AG20443 (cell line): ENCODE measurements around the gene GIT1.

Source experiments
- DNase-seq: peaks from one replicate; pipeline ENCODE4 v3.0.0; 2012; ENCODE audit warnings: low spot score, mixed read lengths

The GIT1 gene

DNA sequence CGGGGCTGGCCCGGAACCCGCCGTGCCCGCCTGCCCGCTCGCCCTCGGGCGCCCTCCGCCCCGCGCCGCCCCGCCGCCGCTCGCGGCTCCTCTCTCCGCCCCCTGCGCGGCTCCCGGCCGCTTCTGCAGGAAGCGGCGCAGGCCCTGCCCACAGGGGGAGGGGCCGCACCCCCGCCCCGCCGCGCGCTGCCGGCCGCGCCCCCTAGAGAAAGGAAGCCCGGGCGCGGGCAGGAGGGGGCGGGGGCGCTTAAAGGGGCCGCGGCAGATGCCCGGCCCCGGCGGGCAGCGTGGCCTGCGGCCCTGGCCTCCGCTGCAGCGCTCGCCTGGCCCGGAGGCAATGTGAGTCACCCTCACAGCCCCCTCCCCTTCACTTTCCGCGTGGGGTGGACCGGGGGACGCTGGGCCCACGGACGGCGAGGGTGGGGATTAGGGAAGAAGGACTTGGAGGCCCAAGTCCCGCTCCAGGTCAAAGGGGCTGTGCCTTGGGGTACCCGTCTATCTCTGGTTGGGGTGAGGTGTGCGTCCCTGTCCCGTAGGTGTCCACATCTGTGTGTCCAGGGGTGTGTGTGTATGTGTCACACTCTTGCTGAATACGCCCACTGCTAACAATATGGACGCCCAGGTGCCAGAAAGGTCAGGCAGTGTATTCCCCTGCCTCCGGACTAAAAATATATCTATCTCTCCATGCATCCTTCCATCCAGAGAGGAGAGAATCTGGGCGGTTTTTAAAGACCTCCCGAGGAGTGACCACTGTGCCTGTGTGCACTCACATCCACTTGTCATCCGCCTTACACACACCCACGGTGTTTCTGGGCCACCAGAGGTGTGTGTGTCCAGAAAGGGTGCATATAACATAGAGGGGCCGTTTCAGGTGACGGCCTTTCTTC, at the start of gene GIT1:
GIT1 (minus strand) TSS at position 125 of the 887 bp plus-strand sequence. CDS start 270 bp downstream, outside the sequence.
- DNase-seq = peak; percentile 98

DNA sequence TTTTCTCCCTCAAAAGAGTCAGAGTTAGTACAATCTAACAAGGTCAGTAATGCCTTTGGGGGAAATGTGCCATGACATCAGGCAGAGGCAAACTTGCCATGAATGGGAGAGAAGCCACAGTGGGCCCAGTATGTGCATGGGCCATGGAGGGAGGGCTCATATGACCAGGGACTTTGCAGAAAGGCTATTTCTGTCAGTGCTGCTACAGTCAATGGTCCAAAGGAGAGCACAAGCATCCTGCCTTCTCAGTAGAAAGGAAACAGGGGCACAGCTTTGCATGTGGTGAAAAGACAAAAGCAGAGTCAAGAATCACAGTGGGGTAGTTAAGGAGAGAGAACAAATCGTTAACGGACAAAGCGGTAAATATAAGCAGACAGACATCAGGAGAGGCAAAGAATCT, 44.4 kb upstream of the GIT1 start:
- DNase-seq = no peak

DNA sequence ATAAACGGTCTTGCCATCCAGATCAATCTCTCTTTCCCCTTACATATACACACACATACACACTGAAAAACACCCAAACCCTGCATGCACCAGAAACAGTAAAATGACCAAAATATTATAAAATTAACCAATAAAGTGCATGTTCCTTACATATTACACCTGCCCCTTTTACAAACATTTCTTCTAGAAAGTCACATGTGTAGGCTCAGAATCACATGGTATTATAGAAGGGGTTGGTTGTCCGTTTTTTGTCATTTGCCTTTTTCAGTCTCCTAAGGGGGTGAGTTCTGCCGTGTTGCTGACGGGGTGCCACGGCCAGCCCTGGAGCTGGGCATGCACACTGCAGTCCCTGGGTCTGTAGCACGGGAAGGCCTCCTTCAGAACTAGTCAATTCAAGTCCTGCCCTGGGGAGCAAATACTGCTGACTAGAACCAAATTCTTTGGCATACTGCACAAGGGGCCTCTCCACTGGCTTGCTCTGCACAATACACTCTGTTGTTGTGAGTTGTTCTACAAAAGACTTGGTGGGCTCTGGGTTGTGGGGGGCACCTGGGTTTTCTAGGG, 41.3 kb upstream of the GIT1 start:
- no peak for DNase-seq

DNA sequence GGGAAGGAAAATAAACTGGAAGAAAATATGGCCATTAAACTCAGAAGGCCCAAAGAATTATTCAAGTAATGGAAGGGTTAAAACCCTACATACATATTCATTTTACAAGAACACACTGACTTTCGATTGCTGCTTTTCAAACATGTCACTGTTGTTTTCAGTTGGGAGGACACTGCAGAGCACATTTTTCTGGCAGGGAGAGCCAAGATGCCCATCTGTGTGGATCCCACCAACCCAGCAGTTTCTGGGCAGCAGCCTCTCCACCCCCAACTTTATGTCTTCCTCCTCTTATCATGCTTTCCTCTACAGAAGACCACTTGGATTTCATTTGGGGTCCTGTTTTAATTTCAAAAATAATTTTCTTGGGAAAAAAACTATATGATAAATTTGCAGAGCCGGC, 40.4 kb upstream of the GIT1 start:
- no peak for DNase-seq

- DNase-seq = no peak
These were observed 39.2 kb upstream of the GIT1 start for GRCh38 chr17:29628644-29629043.

DNA sequence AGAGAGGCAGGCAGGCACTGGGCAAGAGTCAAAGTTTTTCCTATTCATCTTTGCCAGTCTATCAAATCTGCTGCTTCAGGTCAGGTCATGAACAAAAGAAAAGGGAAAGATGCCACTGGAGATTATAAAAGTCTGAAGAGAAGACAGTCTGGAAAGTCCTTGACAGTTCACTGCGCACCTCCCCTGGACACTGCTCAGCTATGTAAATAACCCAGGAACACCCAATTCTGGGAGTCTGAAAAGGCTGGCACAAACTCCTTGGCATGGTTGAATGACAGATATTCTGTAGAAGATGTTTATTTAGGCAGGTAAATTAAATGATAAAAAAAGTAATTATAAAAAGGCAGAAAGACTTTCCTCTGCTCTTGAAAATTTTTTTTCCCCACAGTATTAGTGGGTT, 38.5 kb upstream of the GIT1 start:
- DNase-seq = no peak

DNA sequence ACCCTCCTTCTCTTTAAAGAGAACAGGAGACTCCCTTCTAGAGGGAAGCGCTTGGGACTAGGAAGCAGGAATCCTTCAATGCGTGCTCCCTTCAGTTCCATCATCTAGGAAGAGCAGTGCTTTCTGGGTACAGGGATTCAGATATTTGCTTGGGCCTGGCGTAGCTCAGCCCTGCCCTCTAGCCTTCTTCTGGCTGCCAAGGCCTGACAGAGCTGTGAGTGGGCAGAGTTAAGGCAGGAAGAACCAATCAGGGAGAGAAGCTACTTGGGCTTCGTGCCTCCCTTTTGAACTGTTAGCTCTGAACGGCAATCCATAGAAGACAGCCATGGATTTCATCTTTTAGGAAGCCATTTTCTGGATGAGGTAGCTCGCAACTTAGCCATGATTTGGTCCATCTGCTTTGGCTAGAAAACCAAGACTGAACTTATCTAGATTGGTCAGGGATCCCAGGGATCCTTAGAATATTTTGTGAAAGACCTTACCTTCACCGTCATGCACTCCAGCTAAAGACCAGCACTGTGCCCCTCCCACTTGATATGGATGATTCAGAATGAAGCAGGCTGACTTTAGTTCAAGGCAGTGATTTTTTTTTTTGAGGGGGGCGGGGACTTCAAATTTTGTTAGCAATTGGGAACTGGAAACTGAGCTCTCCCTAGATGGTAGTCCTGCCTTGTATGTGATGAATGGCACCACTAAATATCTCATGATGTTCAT, 35.7 kb upstream of the GIT1 start:
- peak; percentile 79 for DNase-seq

- DNase-seq = no peak
These were observed 35.1 kb upstream of the GIT1 start for GRCh38 chr17:29624586-29624985.

GRCh38 chr17:29623283-29623647, 33.8 kb upstream of the GIT1 start:
- no peak for DNase-seq

DNA sequence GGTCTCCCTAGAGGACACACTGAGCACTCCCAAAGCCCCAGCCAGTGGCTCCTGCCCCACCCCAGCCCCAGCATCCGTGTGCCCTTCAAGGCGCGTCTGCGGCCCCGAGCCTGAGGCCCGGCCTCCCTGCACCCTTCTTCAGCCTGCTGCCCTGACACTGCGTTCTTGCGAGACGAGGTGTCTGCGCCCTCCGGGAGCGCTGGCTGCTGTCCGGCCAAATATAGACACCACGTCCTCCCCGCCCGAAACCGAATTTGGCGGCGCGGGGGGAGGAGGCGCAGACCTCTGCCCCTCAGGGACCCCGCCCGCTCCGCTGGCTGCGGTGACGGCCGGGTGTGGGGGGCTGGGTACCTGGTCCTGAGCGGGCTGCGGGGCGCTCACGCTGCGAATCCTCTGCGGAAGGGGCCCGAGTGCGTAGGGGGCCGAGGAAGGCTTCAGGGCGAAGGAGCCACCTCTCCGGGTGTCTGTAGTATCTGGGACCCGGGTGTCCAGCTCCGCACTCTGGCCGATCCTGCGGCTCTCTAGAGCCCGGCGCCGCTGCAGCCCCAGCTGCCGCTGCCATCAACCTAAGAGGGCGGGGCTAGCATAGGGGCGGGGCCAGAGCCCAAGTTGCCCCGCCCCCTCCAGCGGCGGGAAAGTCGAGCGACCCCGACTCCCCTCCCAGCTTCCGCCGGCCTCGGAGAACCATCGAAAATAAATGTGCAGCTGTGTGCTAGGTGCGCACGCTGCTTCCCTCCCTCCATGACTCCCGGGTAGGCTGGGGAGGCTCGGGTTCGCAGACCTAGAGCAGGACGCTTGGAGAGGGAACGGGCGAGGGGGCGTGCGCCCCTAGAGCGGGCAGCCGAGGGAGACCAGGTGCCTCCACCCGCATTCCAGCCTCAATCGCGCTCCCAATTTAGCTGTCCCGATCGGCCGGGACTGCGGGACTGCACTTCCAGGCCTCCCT, 33.2 kb upstream of the GIT1 start, which contains the start of gene CORO6:
CORO6 (minus strand) TSS at position 576 of the 946 bp plus-strand sequence. CDS start 1,491 bp downstream, outside the sequence.
- peak; percentile 86 for DNase-seq

DNA sequence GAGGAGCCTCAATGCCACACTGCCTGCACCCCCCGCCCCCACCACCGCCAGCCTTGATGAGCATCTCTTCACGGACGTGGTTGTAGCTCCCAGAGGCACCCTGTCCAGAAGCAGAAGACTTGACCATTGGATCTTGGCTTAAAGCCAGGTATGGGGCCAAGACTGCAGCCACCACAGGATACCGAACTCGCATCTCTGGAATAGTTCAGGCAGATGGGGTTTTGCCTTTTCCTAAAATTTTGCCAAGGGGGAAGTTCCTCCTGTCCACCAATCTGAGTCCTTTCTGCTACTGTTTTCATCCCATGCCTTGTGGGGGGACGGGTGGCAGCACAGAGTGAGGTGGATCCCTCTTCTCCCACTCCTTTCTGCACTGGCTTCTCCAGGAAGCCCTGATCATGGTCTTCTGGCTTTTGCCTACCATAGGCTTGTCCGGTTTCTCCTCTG, 32.3 kb upstream of the GIT1 start:
- peak; percentile 25 for DNase-seq

- DNase-seq = no peak
These were observed 31.5 kb upstream of the GIT1 start for GRCh38 chr17:29620779-29621500.

- peak; percentile 26 for DNase-seq
These were observed 30.8 kb upstream of the GIT1 start for GRCh38 chr17:29620271-29620670.

GRCh38 chr17:29619251-29619650, 29.8 kb upstream of the GIT1 start:
- DNase-seq = peak; percentile 28

DNA sequence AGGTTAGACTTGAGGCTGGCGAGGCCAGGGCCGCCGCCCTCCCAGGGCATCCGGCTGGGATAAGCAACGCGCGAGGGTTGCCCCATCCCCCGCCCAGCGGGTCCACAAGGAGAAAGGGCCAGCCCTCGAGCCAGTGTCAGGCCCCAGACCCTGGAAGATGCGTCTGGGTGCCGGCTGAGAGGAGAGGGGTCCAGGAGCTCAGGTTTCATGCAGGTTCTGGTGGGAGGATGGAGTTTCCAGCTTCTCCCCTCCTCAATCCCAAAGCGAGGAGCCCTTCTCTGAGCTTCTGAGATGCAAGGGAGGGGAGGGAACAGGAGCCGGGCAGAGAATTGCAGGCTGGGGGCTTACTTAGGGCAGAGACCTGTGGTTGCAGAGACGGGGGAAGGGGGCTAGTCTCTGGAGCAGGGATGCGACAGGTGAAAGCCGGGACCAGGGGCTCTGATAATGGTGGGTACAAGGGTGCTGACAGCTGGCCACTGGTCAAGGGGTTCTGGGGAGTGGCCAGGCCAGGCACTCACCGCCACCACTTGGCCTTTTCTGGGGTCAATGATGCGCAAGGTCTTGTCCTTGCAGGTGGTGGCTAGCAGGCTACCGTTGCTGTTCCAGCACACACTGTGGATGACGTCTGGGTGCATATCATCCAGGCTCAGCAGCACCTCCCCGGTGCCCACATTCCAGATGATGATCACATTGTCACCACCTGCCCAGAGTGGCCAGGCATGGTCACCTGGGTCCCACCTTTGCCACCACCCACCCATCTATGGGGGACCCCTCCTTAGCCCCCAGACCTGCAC, 29.0 kb upstream of the GIT1 start:
- no peak for DNase-seq

GRCh38 chr17:29617481-29618271, 28.2 kb upstream of the GIT1 start:
- peak; percentile 74 for DNase-seq

DNA sequence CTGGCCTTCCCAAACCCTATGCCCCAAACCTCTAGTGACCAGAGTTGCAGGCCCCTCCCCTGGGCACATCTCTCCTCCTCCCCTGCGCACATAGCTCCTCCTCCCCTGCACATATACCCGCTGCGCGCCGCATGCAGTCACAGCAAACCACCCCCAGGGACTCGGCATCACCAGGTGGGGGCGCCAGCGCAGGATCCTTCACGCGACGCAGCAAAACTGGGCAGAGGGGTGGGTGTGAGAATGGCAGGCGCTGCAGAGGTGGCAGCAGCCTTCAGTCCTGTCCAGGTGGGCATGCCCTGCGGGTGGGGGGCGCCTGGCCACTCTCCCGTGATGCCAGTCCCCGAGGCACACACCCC, 27.7 kb upstream of the GIT1 start:
- peak; percentile 69 for DNase-seq

GRCh38 chr17:29616300-29617048, 27.0 kb upstream of the GIT1 start:
- no peak for DNase-seq
